Hepatocyte (in vitro differentiated cells): ENCODE data around the gene PIGC. TPM values are rescaled to one million over a fixed set of nuclear protein-coding genes. Genes with fewer than 3 reads are reported as not detected.

Source experiments
- DNase-seq: peaks from one replicate; pipeline ENCODE4 v3.0.0-alpha.2; 2016; ENCODE audit warnings: low spot score
- H2AFZ ChIP-seq: fragments of 200-600 bp; sonication (generic); 2 replicates; pipeline ENCODE4 v1.6.0; 2016; ENCODE audit warnings: antibody characterized with exemption, mild to moderate bottlenecking
- H3K27ac ChIP-seq: fragments of 200-600 bp; sonication (generic); 2 replicates; pipeline ENCODE4 v1.5.1; 2016; ENCODE audit warnings: mild to moderate bottlenecking
- H3K27me3 ChIP-seq: fragments of 200-600 bp; sonication (generic); 2 replicates; pipeline ENCODE4 v1.6.1; 2016
- H3K36me3 ChIP-seq: fragments of 200-600 bp; sonication (generic); replicated peaks from 2 replicates; pipeline ENCODE4 v1.5.1; 2016; ENCODE audit warnings: low read depth; ENCODE audit not compliant: insufficient read depth
- H3K4me1 ChIP-seq: fragments of 200-600 bp; sonication (generic); 2 replicates; pipeline ENCODE4 v1.5.1; 2016; ENCODE audit warnings: mild to moderate bottlenecking, moderate library complexity; ENCODE audit not compliant: insufficient read depth
- H3K4me2 ChIP-seq: fragments of 200-600 bp; sonication (generic); 2 replicates; pipeline ENCODE4 v1.6.0; 2016
- H3K4me3 ChIP-seq: fragments of 200-600 bp; sonication (generic); 2 replicates; pipeline ENCODE4 v1.5.1; 2016; ENCODE audit warnings: mild to moderate bottlenecking
- H3K79me2 ChIP-seq: fragments of 200-600 bp; sonication (generic); 2 replicates; pipeline ENCODE4 v1.6.0; 2017; ENCODE audit warnings: mild to moderate bottlenecking
- H3K9me2 ChIP-seq: fragments of 200-600 bp; sonication (generic); replicated peaks from 2 replicates; pipeline ENCODE4 v1.6.0; 2017; ENCODE audit warnings: mild to moderate bottlenecking; ENCODE audit not compliant: insufficient read depth
- H3K9me3 ChIP-seq: fragments of 200-600 bp; sonication (generic); 2 replicates; pipeline ENCODE4 v1.5.1; 2016; ENCODE audit warnings: low read depth, mild to moderate bottlenecking
- H4K20me1 ChIP-seq: fragments of 200-600 bp; sonication (generic); 2 replicates; pipeline ENCODE4 v1.6.0; 2016; ENCODE audit warnings: mild to moderate bottlenecking; ENCODE audit not compliant: insufficient read depth, poor library complexity, severe bottlenecking
- CTCF ChIP-seq: fragments of 200-600 bp; sonication (generic); IDR thresholded peaks from 2 replicates; pipeline ENCODE4 v1.5.1; 2016; ENCODE audit warnings: antibody characterized with exemption, mild to moderate bottlenecking; ENCODE audit not compliant: poor library complexity
- EZH2 ChIP-seq: fragments of 200-600 bp; sonication (generic); IDR thresholded peaks from 2 replicates; pipeline ENCODE4 v1.6.1; 2016; ENCODE audit warnings: antibody characterized with exemption, mild to moderate bottlenecking, borderline replicate concordance
- EZH2phosphoT487 ChIP-seq: fragments of 200-600 bp; sonication (generic); IDR thresholded peaks from one replicate; pipeline ENCODE4 v1.6.1; 2018; ENCODE audit warnings: antibody characterized with exemption, mild to moderate bottlenecking, low read depth, moderate library complexity; ENCODE audit not compliant: unreplicated experiment, severe bottlenecking
- WGBS: methylation state at CpG from one replicate; pipeline ENCODE4 v1.1.6; 2016; ENCODE audit warnings: low lambda C conversion rate; ENCODE audit errors: missing lambda C conversion rate; 5-methylcytosine and 5-hydroxymethylcytosine counted together
- polyA plus RNA-seq: library from polyadenylated mRNA; unstranded; fragments of >200 nt; fragmentation: Nextera tagmentation; extraction: Ambion mirVana; gene quantifications from 2 replicates; pipeline ENCODE4 v1.2.1, GENCODE V29; 2016
- total RNA-seq: library from RNA; depleted of rRNA; stranded (reverse); fragments of >200 nt; gene quantifications from 2 replicates; pipeline ENCODE4 v1.2.3, GENCODE V29; 2014

Gene PIGC
- total and polyA plus RNA-seq, 2 experiments from 2014 or later, result 42.0 to 47.0 TPM

GRCh38 chr1:172453607-172454006 lies 9.7 kb upstream of the PIGC start:
- Histone ChIP-seq H4K20me1 (no peaks in the 10 kb centered on the region), H2AFZ (no peak overlapping the region), H3K36me3 (no peaks in the 10 kb centered on the region), H3K4me3 (no peak overlapping the region), H3K4me2 (no peak overlapping the region), H3K79me2 (no peaks in the 10 kb centered on the region), H3K9me2 (no peaks in the 10 kb centered on the region), H3K27ac (peak overlapping the region; percentile 82), H3K27me3 (no peaks in the 10 kb centered on the region), H3K4me1 (peaks cover 29% of the 10 kb centered on the region), H3K9me3 (no peaks in the 10 kb centered on the region)
- 91% methylated on average over 1 of the region's 1 CpG for WGBS
- DNase-seq, result no peak
- TF ChIP-seq EZH2phosphoT487 (no peak), EZH2 (no peak), CTCF (no peak)

GRCh38 chr1:172453153-172453545 lies 9.3 kb upstream of the PIGC start:
- no peaks in the 10 kb centered on the region for H3K9me2 ChIP-seq
- no peak overlapping the region for H3K4me2 ChIP-seq
- peak overlapping the region; percentile 82 for H3K27ac ChIP-seq
- no peaks in the 10 kb centered on the region for H4K20me1 ChIP-seq
- no peaks in the 10 kb centered on the region for H3K79me2 ChIP-seq
- peaks cover 34% of the 10 kb centered on the region for H3K4me1 ChIP-seq
- no peak overlapping the region for H3K4me3 ChIP-seq
- H3K36me3 ChIP-seq, result no peaks in the 10 kb centered on the region
- TF ChIP-seq EZH2phosphoT487 (no peak), EZH2 (no peak), CTCF (no peak)
- no peaks in the 10 kb centered on the region for H3K27me3 ChIP-seq
- DNase-seq, result no peak
- 76% methylated on average over 6 of the region's 6 CpGs for WGBS
- H2AFZ ChIP-seq, result no peak overlapping the region
- no peaks in the 10 kb centered on the region for H3K9me3 ChIP-seq

- 52% methylated on average over 7 of the region's 7 CpGs for WGBS
- no peak for TF ChIP-seq EZH2
- no peak for TF ChIP-seq EZH2phosphoT487
- TF ChIP-seq CTCF, result no peak
- Histone ChIP-seq H3K4me1 (peaks cover 36% of the 10 kb centered on the region), H3K9me2 (no peaks in the 10 kb centered on the region), H3K36me3 (no peaks in the 10 kb centered on the region), H3K9me3 (no peaks in the 10 kb centered on the region), H3K4me2 (no peak overlapping the region), H4K20me1 (no peaks in the 10 kb centered on the region), H3K27ac (peak overlapping the region; percentile 82), H3K27me3 (no peaks in the 10 kb centered on the region), H3K4me3 (no peak overlapping the region), H3K79me2 (no peaks in the 10 kb centered on the region), H2AFZ (no peak overlapping the region)
- DNase-seq, result no peak
These were observed 8.8 kb upstream of the PIGC start for GRCh38 chr1:172452536-172453152.
